GM12875 (cell line): Measurements from ENCODE around the gene LHPP.

ENCODE experiments used
- H3K4me3 ChIP-seq: one replicate; pipeline ENCODE4 v1.5.1; 2011; ENCODE audit warnings: low read depth, low read length, control low read depth
- TF ChIP-seq, protein P1 (sequence below): IDR thresholded peaks from 2 replicates; pipeline ENCODE4 v1.5.1; 2011; ENCODE audit warnings: low read depth, mild to moderate bottlenecking, control low read depth, inconsistent platforms, low read length, moderate library complexity, borderline replicate concordance; ENCODE audit not compliant: insufficient read depth

The LHPP gene

DNA sequence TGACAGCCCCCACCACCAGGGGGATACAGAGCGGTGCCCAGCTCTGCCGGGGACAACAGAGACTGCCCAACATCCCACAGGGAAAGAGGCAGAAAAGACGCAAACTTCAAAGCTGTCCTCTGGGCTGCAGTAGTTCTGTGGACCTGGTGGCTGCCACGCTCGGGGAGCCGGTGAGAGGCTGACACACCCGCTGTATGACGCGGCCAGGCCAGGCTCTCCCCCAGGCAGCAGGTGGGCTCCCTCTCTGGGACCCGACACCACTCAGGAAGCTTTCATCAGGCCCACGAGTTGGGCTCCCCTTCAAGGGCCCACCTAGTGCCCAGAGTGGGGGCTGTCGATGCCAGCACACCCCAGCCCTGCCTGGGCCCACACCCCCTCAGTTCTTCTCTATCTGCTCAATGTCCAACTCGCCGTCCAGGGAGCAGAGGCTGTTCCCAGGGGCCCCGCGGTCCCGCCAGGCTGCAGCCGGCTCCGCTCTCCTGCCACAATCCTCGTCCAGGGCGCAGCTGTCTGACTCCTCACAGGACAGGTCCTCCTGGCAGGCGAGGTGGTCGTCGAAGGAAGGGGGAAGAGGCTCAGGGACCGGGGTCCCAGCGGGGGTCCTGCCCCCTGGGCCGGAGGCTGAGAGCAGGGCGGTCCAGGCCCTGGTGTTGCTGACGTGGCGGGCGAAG is 161.4 kb downstream of the LHPP start:
- TF ChIP-seq, protein P1, sequence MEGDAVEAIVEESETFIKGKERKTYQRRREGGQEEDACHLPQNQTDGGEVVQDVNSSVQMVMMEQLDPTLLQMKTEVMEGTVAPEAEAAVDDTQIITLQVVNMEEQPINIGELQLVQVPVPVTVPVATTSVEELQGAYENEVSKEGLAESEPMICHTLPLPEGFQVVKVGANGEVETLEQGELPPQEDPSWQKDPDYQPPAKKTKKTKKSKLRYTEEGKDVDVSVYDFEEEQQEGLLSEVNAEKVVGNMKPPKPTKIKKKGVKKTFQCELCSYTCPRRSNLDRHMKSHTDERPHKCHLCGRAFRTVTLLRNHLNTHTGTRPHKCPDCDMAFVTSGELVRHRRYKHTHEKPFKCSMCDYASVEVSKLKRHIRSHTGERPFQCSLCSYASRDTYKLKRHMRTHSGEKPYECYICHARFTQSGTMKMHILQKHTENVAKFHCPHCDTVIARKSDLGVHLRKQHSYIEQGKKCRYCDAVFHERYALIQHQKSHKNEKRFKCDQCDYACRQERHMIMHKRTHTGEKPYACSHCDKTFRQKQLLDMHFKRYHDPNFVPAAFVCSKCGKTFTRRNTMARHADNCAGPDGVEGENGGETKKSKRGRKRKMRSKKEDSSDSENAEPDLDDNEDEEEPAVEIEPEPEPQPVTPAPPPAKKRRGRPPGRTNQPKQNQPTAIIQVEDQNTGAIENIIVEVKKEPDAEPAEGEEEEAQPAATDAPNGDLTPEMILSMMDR: no peak
- H3K4me3 ChIP-seq: no peak overlapping the region

DNA sequence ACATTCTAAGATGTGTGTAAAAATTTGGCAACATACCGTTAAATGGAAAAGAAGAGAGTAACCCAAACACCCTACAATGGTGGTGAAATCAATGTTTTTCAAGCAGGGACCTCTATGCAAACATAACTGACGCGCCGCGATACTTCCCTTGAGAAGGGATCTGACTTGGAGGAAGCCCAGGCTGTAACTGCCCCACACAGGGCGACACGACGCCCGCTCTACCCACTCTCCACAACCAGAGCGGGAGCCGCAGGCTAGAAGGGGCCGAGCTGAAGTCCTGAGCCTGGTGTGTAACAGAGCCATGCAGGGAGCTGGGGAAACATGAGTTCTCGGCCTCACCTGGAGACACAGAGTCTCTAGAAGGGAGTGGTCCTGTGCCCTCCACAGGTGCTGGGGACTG is 162.4 kb downstream of the LHPP start:
- H3K4me3 ChIP-seq: no peak overlapping the region
- TF ChIP-seq, protein P1: no peak

DNA sequence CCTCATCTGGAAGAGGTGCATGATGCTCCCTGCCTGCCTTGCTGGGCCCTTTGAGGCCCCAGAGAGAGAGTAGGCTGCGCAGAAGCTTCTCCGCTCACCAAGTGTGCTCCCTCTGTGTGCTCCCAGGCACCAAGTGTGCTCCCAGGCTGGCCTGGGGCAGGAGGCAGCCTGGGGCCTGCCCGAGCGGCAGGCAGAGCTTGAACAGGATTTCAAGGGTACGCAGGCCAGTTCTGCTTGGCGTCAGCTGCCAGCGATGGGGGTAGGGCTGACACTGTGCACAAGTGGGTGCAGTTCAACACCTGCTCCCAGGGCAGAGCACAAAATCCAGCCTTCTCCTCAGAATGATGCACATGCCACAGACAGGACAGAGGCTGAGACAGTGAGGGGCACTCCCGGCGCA is 162.8 kb downstream of the LHPP start:
- TF ChIP-seq, protein P1: no peak
- H3K4me3 ChIP-seq: no peak overlapping the region

DNA sequence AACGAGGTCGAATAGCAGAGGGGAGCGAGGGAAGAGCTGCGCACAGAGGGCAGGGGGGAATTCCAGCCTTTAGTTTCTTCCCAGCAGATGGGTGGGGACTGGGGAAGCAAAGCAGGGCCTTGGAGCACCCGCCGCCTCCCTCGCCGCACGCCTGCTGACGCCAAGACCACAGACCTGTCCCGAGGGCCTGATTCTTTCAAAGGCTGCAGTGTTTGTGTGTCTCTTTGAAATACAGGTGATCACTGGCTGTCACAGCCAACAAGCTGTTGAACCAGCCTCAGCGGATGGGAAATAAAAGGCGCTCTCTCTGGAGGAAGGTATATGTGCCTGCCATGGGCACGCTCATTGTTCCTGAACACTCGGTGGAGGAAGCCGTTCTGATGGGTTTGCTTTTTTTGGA is 163.3 kb downstream of the LHPP start:
- H3K4me3 ChIP-seq: no peak overlapping the region
- TF ChIP-seq, protein P1: no peak

DNA sequence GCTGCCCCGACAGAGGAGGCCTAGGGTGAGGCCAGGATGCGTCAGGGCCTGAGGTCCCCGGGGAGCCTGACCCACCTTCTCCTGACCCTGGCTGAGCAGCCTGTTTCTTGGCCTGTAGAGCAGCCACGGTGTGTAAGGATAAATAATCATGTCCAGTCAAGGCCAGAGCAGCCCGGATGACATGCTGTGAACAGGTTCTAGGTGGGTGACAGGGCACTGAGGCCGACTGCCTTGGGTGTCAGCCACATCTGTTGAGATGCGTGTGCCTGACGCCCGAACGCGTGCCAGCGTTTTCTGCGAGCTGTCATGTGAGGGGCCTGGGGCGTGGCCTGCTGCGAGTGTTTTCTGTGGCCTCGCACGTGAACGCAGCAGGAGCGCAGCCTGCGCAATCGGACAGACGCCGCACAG is 164.2 kb downstream of the LHPP start:
- no peak overlapping the region for H3K4me3 ChIP-seq
- TF ChIP-seq, protein P1: no peak

DNA sequence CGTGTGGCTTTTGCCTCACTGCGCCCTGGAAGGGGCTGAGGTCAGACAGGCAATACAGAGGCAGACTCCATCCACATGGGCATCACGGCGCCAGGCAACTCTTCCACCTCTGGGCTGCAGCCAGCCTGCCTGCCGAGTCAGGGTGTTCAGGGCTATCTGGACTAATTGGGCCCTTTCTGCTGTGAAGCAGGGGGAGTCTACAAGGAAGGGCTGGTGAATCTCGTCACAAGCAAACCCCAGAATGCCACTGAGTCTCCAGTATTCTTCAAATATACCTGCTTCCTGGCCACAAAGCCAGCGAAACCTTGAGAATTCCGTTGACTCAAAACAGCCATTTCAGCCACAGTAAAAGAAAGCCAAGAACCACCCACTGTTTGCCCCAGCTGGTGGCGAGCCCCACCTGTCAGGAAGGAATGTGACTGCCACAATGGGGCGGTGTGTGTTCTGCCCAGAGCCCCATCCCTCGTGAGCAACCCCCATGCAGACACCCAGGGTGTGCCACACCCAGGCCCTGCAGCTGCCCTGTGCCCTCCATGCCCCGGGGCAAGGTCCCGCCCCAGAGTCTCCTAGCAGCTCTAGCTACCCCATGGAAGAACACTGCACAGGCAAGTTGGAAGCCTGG is 165.2 kb downstream of the LHPP start:
- TF ChIP-seq, protein P1: no peak
- H3K4me3 ChIP-seq: no peak overlapping the region
